NCI-H1048 (cell line): ENCODE measurements around the gene METRNL.

Source experiments
- DNase-seq: peaks from one replicate; lab custom pipeline; 2025; lab: John Stamatoyannopoulos, UW

Gene METRNL

DNA sequence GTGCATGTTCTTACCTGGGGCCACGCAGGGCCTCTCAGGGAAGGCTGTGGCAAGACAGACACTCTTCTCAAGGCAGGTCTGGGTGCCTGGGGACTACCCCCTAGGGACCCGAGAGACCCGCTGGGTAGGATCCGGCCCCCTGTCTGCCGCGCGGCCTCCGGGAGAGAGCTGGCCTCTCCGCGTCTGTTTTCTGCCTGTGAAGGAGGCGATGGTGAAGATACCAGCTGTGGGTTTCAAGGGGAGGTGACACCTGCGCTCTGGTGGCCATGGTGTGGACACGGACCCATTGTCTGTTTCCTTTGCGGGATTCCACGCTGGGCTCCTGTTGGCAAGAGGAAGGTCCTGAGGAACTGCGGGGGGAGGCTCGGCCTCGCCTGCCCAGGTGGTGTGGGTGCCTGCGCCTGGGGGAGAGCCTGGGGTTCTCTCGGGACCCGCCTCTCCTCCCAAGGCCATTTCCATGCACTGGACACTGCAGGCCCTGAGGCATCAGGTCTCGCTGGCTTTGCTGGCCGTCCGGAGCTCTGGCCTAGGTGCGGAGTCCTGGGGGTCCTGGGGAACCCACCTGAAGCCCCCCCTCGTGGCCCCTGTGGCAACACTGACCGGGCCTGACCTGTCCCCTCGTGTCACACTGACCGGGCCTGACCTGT is 12.2 kb upstream of the METRNL start:
- no peak for DNase-seq

- DNase-seq: no peak
These were observed 11.6 kb upstream of the METRNL start for GRCh38 chr17:83067718-83068261.

DNA sequence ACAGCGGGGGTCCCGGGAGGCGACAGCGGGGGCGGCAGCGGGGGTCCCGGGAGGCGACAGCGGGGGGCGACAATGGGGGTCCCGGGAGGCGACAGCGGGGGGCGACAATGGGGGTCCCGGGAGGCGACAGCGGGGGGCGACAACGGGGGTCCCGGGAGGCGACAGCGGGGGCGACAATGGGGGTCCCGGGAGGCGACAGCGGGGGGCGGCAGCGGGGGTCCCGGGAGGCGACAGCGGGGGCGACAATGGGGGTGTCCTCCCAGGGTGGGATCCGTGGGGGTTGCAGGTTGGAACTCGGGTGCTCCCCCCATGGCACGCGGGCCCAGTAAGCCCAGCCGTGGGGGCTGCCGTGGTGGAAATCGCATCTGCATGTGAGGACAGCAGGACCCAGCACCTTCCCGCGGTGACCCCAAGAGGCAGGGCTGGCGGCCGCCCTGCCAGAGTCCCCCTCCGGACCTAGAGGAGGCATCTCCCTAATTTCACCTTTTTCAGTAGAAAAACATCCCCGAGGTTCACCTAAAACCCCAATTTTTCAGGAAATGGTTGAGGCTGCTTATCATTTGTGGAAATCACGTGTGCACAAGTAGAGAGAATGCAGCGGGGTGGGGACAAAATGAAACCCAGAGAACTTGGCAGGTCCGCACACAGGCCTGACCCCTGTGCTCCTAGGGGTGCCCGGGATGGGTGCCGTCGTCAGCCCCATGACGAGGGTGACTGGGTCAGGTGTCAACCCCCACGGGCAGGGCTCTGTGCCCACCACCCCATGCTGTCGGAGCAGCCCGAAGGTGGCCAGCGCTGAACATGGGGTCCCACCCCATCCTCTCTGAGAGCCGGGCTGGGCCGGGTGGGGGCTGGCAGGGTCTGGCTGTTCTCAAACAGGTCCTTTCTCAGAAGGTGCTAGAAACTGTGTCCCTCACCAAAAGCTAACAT is 10.5 kb upstream of the METRNL start:
- DNase-seq: no peak

DNA sequence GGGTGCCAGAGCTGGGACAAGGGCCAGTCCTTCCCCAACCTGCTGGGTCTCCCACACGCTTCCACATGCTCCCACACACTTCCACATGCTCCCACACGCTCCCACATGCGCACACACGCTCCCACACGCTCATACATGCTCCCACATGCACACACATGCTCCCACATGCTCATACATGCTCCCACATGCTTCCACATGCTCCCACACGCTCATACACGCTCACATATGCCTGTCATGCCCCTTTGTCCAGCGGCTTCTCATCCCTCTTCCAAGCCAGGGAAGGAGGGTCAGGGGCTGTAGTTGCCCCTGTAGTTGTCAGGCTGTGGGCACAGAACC is 9.9 kb upstream of the METRNL start:
- DNase-seq: no peak

- no peak for DNase-seq
These were observed 9.3 kb upstream of the METRNL start for GRCh38 chr17:83069931-83070742.

DNA sequence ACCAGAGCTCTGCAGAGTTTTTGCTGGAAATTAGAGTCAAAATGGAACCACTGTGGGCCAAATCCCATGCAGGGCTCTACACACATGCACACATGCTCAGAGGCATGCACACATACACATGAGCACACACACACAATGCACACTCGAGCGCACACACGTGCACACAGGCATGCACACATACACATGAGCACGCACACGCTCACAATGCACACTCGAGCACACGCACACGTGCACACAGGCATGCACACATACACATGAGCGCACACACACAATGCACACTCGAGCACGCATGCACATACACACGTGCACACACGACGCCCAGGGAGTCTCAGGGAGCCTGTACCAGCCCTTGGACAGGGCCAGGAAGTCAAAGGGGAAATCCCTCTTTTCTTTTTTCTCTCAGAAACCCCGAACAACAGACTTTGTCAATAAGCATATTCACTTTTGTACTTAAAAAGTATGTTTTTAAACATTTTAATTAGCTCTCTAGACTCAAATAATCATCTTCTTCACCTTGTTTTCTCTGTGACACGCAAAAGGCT is 8.5 kb upstream of the METRNL start:
- DNase-seq: no peak

DNA sequence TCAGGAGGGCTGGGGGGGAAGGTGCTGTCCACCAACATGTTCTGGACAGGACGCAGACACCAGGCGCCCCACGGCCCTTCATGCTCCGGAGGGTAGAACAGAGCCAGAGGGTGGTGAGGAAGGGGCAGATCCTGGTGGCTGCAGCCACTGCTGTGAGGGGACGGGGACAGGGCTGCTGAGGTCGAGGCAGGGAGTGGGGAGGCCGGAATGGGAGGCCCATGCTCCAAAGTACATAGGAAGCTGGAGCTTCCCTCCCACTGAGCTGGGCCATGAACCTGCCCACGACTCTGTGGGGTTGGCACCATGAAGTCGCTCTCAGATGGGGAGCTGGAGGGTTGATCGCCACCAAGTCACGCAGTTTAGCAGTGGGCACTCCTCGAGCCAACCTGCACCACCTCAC is 8.0 kb upstream of the METRNL start:
- DNase-seq: no peak

GRCh38 chr17:83071966-83072562 is 7.3 kb upstream of the METRNL start:
- DNase-seq: no peak

- no peak for DNase-seq
These were observed 6.6 kb upstream of the METRNL start for GRCh38 chr17:83072600-83073358.

DNA sequence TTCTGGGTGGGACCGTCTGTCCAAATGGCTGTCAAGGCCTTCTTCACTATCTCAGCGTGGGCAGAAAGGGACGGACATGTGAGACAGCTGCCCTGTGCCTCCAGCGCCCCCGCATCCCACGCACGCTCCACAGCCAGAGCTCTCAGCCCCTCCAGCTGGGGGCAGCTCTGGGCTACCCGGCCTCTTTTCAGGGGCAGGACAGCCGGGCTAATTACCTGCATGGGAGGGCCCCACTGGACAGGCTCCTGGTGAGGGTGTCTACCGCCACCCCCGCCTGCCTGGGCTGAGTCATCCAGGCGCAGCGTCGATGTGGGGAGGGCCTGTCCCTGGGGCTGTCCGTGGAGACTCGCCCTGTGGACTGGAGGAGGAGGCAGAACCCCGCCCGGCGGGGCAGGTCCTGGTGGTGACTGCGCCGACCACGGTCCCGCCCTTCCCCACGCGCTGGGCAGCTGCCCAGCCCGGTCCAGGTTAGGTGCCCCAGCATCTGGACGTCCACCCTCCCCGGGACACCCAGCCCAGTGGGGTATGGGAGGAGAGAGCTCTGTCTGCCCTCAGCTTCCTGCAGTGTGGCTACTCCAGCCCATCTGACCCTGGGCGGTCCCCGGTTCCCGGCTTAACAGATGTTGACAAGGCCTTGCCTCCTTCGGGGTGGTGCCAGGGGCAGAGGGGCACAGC is 5.9 kb upstream of the METRNL start:
- DNase-seq: no peak

GRCh38 chr17:83074486-83075223 is 4.8 kb upstream of the METRNL start:
- no peak for DNase-seq

DNA sequence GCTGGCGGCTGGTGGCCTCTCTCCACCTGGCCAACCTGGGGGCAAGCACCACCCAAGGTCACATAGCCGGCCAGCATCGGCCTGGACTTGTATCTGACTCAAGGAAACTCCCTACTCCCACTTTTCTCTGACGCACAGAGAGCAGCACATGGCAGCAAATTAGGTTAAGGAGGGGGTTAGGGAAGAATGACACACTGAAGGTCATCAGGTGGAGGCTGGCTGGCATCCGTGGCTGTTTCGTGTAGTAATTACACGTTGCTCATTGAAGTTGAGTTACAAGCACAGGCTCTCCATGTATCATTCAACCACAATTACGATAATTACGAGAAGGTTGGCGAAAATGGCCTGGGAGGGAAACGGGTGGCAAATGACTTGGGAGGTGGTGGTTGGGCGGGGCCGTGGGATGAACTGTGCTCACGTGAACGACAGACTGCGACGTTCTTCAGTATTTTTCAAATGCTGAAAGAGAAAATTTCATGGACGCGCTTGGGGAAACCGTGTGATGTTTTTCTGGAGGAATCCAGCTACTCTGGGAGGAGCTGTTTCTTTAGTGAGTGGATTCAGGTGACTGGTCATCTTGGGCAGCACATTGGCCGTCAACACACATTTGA is 4.0 kb upstream of the METRNL start:
- DNase-seq: no peak

- DNase-seq: no peak
These were observed 2.5 kb upstream of the METRNL start for GRCh38 chr17:83076938-83077337.

- no peak for DNase-seq
These were observed 2.0 kb upstream of the METRNL start for GRCh38 chr17:83077411-83077810.

GRCh38 chr17:83077939-83078338 is 1.5 kb upstream of the METRNL start:
- no peak for DNase-seq

DNA sequence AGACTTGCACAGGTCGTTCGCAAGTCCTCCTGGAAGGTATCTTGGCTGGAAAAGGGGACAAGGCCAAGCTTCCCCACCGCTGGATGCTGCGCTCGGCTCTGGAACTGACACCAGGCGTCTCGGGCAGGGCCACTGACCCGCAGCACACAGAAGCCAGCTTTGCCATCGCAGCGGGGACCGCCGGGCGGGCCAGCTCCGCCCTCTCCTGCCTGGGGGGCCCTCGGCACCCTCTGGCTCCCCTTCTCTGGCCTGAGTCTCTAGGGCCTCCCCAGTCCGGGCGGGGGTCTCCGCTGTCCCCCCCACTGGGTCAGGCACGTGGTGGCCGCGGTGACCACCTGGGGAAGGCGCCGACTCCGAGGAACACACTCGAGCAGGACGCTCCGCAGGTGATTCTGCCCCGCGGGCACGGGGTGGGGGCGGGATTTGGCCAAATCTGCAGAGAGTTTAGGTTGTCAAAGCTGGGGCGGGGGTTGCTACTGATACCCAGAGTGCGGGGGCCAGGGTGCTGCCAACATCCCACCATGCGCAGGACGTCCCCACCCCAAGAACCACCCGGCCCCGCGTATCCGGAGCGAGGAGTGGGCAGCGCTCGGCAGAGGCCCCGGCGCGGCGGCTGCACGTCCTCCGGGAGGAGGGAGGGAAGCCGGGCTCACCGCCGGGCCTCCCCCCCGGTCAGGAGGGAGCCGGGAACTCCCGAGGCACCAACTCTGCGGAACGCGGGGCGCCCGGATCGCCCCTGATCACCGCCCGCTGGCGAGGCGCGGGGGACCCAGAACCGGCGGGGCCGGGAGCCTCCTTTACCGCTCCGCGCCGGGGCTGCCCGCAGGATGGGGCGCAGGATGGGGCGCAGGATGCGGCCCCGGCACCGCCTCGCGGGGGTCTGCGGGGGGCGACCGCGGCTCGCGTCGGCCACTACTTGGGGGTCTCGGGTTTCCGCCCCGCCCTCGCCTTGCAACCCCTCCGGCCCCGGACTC is 744 bp upstream of the METRNL start:
- DNase-seq: no peak

GRCh38 chr17:83079766-83080578 is 563 bp downstream of the METRNL start:
- DNase-seq: no peak
